HG03103 (cell line): Measurements from ENCODE around the gene TEP1.
"Not testable (repeated sequence)": the region's sequence is repeated elsewhere in the genome, so short reads cannot be mapped to it uniquely, and the experiment has no call there.

Experiments used
- ATAC-seq: cut with Tn5 transposase; IDR thresholded peaks from one replicate; pipeline ENCODE4 v1.9.1; 2021; ENCODE audit warnings: low read depth; ENCODE audit not compliant: unreplicated experiment

The TEP1 gene

GRCh38 chr14:20391505-20391904 lies 21.8 kb downstream of the TEP1 start:
- ATAC-seq: no peak

- ATAC-seq: no peak
Measured at GRCh38 chr14:20388159-20388558, 25.1 kb downstream of the TEP1 start.

GRCh38 chr14:20387576-20387975 lies 25.7 kb downstream of the TEP1 start:
- ATAC-seq: peak; percentile 74

GRCh38 chr14:20386276-20386855 lies 26.9 kb downstream of the TEP1 start:
- ATAC-seq: no peak

GRCh38 chr14:20384886-20385285 lies 28.4 kb downstream of the TEP1 start:
- no peak for ATAC-seq

- no peak for ATAC-seq
Measured at GRCh38 chr14:20384321-20384720, 29.0 kb downstream of the TEP1 start.

- no peak for ATAC-seq
Measured at GRCh38 chr14:20383636-20384035, 29.7 kb downstream of the TEP1 start.

- ATAC-seq: no peak
Measured at GRCh38 chr14:20383032-20383431, 30.3 kb downstream of the TEP1 start.

- no peak for ATAC-seq
Measured at GRCh38 chr14:20382526-20382925, 30.8 kb downstream of the TEP1 start.

GRCh38 chr14:20381341-20381740 lies 32.0 kb downstream of the TEP1 start:
- no peak for ATAC-seq

- ATAC-seq: no peak
Measured at GRCh38 chr14:20380681-20381080, 32.6 kb downstream of the TEP1 start.

GRCh38 chr14:20379743-20380142 lies 33.6 kb downstream of the TEP1 start:
- no peak for ATAC-seq

- no peak for ATAC-seq
Measured at GRCh38 chr14:20377171-20377570, 36.1 kb downstream of the TEP1 start.

GRCh38 chr14:20376071-20376588 lies 37.2 kb downstream of the TEP1 start:
- ATAC-seq: no peak

GRCh38 chr14:20375471-20375870 lies 37.8 kb downstream of the TEP1 start:
- ATAC-seq: no peak

- no peak for ATAC-seq
Measured at GRCh38 chr14:20372796-20373195, 40.5 kb downstream of the TEP1 start.

GRCh38 chr14:20365928-20366327 lies 47.4 kb downstream of the TEP1 start:
- no peak for ATAC-seq

- not testable (repeated sequence) for ATAC-seq
Measured at GRCh38 chr14:20358474-20358873, 54.8 kb downstream of the TEP1 start.

- ATAC-seq: no peak
Measured at GRCh38 chr14:20356422-20356821, 56.9 kb downstream of the TEP1 start.

- ATAC-seq: no peak
Measured at GRCh38 chr14:20350860-20351259, 62.4 kb downstream of the TEP1 start.

GRCh38 chr14:20350282-20350681 lies 63.0 kb downstream of the TEP1 start:
- ATAC-seq: no peak

- ATAC-seq: no peak
Measured at GRCh38 chr14:20347747-20348146, 65.6 kb downstream of the TEP1 start.

- ATAC-seq: no peak
Measured at GRCh38 chr14:20346713-20347112, 66.6 kb downstream of the TEP1 start.
